ENCODE measurements around the gene TAAR2.

Gene TAAR2

DNA sequence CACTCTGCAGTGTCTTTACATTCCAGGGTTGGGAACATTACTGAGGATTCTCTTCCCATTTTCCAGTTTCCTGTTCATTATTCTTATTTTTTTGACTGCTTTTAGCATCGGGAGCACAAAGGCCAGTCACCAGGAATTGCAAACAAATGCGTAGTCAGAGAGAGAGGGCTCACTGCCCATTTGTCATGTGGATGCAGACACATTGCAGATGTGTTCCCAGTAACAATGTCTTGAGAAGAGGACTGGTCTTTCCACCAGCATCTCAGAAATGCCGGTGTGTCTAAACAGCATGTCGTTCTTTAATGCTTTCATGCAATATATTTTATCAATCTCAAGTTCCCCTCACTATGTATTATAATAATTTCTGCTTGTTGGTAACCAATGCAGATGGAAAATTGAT, 54.9 kb downstream of the TAAR2 start:
- no peak overlapping the region for H3K4me3 ChIP-seq (ENCODE audit: low read depth, low read length)
- TF ChIP-seq, protein P1, sequence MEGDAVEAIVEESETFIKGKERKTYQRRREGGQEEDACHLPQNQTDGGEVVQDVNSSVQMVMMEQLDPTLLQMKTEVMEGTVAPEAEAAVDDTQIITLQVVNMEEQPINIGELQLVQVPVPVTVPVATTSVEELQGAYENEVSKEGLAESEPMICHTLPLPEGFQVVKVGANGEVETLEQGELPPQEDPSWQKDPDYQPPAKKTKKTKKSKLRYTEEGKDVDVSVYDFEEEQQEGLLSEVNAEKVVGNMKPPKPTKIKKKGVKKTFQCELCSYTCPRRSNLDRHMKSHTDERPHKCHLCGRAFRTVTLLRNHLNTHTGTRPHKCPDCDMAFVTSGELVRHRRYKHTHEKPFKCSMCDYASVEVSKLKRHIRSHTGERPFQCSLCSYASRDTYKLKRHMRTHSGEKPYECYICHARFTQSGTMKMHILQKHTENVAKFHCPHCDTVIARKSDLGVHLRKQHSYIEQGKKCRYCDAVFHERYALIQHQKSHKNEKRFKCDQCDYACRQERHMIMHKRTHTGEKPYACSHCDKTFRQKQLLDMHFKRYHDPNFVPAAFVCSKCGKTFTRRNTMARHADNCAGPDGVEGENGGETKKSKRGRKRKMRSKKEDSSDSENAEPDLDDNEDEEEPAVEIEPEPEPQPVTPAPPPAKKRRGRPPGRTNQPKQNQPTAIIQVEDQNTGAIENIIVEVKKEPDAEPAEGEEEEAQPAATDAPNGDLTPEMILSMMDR (IDR thresholded peaks at IDR 0.05; ENCODE audit: borderline replicate concordance, insufficient read depth, low read depth, low read length): no peak

DNA sequence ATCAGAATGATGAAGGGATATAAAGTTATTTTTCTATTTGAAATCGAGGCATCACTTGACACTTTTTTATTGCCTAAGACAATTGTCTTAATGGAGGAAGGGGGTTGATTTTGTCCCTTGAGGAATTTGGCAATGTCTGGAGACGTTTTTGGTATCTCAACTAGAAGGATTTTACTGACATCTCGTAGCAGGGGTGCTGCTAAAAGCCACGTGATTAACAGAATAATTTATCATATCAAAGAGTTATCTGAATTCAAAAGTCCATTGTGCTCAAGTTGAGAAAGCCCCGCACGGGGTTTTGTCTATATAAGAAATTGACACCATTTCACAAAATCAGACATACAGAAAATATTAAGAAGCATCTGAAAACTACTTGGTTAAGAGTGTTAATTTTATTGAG, 55.5 kb downstream of the TAAR2 start:
- TF ChIP-seq, protein P1 (IDR thresholded peaks at IDR 0.05; ENCODE audit: borderline replicate concordance, insufficient read depth, low read depth, low read length): no peak

DNA sequence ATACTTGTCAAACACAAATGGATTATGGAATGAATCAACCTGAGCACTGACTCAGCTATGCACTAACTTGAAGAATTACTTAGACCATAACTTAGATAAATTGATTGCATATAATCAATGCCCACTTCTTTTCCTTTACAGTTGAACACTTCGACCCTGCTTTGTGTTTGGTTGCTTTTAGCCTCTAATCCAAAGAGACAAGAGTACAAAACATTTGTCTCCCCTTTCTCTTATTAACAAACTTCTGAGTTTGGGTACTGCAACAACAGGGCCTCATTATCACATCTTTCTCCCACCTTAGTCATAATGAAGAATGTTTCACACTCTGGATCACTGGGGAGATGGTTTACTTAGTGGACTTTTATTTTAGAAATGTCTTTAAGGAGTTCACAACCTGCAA, 56.5 kb downstream of the TAAR2 start:
- H3K4me3 ChIP-seq (ENCODE audit: low read depth, low read length): no peak overlapping the region
- TF ChIP-seq, protein P1 (IDR thresholded peaks at IDR 0.05; ENCODE audit: borderline replicate concordance, insufficient read depth, low read depth, low read length): no peak

More for the DNA sequence above, 55.5 kb downstream of the TAAR2 start:
- no peak overlapping the region for H3K4me3 ChIP-seq (ENCODE audit: low read depth, low read length)

Data from GM12875 (cell line).